Central memory CD4-positive, alpha-beta T cell (primary cell): ENCODE data around the gene C17orf67.

ENCODE experiments used
- DNase-seq: peaks from one replicate; pipeline ENCODE4 v3.0.0; 2022

C17orf67 gene

DNA sequence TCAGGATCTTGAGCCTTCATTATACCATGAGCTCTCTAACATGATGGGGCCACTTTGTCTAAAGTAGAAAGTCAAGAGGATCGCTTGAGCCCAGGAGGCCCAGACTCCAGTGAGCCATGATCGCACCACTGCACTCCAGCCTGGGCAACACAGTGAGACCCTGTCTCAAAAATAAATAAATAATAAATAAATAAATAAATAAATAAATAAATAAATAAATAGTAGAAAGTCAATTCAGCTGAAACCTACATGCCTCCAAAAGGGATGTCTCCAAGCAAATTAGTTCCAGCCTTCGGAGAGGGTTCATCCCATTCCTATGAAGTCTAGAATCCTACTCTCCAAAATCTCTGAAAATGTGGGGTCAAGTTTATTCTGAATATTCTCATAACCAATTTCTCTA lies 26.0 kb downstream of the C17orf67 start:
- DNase-seq, result no peak

DNA sequence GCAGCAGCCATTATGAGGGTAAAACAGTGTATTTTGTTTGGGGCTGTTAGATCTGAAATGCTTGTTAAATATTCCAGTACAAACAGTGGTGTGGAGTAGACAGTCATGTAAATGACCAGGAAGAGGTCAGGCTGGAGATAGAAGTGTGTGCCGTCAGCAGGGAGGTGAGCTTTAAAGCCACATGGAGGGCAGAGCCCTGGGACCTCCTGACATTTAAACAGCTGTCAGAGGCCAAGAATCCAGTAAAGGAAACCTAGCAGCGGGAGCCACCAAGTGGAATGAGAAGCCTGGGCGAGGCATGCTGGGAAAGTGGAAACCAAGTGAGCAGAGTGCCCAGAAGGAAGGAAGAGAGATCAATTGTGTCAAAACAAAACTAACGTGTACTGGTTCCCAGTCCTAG lies 26.8 kb downstream of the C17orf67 start:
- no peak for DNase-seq

DNA sequence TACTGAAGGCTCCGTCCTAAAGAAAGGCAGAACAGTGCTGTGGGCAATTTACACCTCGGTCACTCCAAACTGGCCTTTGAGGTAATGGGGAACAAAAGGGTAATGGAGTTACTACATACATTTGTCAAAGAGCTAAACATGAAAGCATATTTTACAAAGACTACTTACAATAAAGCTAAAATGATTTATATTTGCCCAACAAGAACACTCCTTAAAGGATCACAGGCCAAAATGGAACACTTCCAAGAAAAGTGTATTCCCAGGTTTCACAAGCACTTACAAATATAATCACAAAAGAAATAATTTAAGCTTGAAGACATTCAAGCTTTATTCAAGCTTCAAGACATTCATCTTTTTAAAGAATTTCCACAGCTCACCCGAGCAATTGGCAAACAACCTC lies 29.3 kb downstream of the C17orf67 start:
- no peak for DNase-seq

DNA sequence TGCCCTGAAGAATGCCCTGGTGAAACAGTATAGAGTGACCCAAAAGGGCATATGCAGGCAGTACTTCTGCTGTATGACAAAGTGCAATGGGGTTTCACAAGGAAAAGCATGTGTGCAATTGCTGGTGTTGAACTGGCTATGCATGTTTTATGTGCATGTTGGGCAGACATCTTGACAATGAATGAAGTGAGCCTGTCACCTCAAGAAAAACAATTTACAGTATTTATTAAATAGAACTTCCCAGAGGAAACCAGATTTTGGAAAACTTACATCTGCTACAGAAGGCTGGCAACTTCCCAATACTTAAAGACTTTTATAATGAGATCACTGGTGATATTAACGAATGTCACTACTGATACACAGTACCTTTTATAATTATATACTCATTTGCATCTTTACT lies 30.6 kb downstream of the C17orf67 start:
- no peak for DNase-seq

DNA sequence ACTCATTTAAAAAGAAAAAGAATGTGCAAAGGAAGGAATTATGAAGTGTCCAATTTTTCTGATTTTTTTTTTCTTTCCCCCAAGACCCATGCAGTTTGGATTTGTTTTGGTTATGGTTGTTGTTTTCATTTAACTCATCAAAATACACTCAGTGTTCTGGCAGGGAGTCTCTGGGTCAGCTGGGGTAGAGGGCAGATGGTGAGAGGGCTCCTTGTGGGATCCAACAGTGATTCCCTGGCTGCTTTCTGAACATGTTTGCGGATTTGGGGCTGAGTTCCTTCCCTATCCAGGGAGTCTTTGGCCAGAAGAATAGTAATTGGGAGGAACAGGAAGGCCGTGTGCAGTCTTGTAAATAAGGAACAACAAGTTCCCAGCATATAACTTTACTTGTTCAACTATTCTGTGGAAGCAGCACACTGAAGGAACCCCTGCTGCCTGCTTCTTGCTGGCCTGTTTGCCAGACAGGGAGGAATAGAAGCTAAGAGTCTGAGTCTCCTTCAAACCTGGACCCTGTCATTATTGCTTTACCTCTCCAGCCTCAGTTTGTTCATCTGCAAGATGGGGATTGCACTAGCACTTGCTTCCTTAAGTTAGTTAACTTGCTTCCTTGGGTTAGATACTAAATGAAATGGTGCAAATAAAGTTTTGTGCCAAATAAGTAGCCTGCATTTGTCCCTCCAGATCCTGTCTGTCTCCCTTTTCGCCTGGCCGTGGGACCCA lies 32.1 kb downstream of the C17orf67 start:
- DNase-seq, result no peak

DNA sequence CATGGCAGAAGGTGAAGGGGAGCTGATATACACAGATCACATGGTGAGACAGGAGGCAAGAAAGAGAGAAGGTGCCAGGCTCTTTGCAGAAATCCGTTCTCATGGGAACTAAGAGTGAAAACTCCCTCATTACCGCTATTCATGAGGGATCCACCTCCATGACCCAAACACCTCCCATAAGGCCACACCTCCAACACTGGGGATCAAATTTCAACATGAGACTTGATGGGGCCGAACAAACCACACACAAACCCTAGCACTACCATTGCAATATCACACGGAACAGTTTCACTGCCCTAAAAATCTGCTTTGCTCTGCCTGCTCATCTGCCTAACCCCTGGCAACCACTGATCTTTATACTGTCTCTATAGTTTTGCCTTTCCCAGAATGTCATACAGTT lies 34.8 kb downstream of the C17orf67 start:
- no peak for DNase-seq

DNA sequence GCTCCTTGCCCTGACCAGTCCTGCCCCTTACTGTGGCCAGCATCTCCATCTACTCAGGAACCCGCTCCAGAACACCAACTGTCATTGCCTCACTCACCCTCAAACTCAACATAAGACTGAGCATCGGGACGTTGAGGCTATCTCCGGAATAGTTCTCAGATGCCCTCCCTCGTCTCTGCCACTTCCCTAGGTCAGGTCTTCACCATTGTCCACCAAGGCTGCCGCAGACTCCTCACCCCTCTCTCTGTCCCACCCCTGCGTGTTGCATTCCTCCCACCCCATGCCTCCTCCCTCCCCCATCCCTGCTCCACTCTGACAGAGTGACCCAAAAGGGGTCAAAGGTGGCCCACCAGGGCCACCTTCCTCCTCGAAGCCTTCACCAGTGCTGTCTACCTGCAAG lies 37.2 kb downstream of the C17orf67 start:
- DNase-seq, result no peak

DNA sequence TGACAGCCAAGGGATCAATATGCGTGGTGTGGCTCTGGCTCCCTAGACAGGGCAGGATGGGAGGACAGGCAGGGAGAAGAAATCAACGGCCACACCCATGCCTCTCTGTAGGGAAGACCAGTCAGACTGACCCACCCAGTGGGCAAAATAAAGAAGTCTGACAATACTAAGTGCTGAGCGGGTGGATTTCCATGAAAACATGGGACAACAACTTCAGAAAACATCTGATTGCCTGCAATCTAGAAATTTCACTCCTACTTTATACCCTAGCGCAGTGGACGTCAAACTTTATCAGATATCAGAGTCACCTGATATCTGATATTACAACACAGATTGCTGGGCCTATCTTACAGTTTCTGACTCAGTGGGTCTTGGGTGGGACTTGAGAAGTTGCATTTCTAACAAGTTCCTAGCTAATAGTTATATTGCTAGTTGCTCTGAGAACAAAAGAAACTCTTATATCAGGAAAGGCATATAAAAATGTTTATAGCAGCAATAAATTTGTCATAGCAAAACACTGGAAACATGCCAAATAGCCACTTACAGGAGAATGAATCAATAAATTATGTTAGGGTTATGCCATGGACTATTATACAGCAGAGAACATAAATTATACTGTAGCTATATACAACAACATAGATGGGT lies 38.4 kb downstream of the C17orf67 start:
- DNase-seq, result no peak

DNA sequence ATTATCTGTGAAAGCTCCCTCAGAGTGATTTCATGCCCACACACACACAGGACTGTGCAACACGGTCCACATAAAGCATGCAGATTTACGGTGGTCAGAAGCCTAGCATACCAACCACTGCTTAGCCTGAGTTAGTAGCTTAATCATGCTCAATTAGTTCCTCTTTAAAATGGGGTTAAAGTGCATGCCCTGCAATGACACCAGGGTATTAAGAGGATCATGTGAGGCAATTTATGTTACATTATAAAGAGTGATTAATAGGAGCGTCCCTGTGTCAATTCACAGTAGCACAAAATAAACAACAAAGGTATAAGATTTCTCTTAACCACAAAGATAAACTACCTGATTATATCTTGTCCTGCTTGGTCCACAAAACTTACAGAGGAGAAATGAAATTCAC lies 39.8 kb downstream of the C17orf67 start:
- DNase-seq, result no peak

DNA sequence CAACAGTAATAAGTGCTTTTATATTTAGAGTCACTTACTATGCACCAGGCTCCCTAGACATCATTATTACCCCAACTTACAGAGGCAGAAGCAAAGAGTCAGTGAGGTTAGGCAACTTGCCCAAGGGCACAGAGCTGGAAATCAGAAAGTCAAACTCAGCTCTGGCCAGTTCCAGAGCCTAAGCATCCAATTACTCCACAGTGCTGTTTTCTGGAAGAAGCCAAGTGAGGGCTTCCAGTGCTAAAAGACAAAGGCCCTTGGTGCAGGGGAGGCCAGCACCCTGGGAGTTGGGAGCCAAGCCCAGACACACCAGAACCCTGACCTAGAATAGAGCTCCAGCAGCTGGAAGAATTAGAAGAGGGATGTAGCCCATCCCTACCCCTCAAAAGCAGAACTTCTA lies 40.2 kb downstream of the C17orf67 start:
- no peak for DNase-seq

DNA sequence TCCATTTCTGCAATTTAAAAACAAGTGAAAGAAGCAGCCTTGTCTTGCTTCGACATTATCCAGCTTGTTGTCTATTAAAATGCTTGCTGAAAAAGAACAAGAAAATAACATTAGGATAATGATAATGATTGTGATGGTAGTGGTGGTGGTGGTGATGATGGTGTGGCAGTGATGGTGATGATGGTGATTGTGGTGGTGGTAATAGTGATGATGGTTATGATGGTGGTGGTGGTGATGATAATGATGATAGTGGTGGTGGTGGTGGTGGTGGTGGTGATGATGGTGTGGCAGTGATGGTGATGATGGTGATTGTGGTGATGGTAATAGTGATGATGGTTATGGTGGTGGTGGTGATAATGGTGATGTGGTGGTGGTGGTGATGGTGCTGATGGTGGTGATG lies 41.5 kb downstream of the C17orf67 start:
- no peak for DNase-seq

DNA sequence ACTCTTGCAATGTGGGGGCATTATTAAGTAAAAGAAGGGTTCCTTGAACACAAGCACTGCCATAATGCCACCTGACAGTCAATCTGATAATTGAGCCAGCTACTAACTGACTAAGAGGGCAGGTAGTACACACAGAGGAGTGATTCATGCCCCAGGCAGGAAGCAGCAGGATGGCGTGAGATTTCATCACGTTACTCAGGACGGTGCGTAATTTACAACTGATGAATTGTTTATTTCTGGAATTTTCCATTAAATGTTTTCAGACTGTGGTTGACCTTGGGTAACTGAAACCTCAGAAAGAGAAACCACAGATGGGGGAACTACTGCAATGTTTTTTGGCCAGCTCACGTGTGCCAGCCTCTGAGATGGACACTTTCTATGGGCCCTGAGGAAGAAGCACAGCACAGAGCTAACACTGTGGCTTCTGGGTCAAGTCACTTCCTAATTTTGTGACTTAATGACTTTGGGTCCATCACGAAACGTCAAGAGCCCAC lies 46.7 kb downstream of the C17orf67 start:
- no peak for DNase-seq

DNA sequence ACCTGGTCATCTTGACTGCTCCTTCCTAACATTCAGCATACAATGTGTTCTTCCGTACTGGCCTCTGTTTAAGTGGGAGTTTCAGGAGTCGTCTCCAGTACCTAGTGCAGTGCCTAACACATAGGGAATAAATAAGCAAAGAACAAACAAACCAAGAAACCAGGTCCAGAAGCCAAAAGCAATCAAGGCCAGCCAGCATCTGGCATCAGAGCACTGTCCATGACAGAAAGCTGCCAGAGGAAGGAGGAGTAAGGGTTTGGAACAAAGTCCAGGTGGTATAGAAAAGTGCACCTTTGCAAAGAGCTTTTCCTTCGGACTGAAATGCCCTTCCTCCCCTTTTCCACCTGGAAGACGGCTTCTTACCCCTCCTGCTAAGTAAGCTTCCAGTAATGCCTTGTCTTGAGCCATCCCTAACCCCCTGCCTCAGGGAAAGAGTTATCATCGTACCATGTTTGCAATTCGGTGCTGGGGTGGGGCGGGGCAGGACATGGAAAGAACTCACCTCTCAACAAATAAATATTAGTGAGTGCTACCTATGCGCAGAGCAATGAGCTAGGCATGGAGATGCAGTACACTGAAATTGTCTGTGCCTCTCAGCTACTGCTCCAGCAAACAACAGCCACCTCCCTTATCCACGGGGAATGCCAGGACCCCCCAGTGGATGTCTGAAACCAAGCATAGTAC lies 47.6 kb downstream of the C17orf67 start:
- DNase-seq, result no peak

DNA sequence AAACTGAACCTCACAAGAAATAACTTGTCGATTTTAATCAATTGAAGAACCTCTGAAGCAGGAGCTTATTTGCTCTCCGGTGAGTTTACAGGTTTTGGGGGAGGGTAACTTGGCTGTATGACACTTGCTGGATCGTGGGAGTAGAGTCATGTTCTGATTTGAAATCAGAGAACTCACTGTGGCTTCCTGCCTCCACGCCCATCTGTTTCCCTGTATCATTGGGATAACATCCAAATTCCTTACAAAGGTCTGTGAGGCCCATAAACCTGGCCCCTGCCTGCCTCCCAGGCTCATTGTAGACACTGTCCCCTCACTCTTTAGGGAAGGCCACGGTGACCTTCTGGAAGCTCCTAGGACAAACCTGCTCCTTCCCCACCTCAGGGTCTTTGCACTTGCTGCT lies 48.3 kb downstream of the C17orf67 start:
- DNase-seq, result no peak

DNA sequence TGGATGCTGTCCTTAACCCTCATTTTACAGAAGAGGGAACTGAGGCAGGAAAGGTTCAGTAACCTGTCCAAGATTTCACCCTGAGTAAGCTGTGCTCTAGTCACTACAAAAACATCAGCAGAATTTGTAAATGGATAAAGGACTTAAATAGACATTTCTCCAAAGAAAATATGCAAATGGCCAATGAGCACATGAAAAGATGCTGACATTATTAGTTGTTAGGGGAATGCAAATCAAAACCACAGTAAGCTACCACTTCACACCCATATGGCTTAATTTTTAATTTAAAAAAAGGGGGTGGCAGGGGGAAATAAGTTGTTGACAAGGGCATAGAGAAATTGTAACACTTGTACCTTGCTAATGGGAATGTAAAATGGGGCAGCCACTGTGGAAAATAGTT lies 51.4 kb downstream of the C17orf67 start:
- no peak for DNase-seq

DNA sequence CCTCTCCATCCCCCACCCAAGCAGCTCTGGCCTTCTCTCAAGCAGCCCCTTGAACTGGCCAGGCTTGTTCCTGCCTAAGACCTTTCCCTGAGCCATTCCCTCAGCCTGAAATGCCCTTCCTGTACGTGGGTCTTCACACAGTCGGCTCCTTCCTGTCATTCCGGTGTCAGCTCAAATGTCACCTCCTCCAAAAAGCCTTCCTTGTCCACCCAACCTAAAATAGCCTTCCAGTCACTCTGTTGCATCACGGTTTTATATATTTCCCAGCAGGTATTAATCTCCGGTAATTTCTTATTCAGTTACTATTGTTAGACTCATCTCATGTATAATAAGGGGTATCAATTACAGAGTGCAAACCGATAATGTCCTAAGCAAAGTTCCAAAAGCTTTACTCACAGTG lies 51.8 kb downstream of the C17orf67 start:
- no peak for DNase-seq

DNA sequence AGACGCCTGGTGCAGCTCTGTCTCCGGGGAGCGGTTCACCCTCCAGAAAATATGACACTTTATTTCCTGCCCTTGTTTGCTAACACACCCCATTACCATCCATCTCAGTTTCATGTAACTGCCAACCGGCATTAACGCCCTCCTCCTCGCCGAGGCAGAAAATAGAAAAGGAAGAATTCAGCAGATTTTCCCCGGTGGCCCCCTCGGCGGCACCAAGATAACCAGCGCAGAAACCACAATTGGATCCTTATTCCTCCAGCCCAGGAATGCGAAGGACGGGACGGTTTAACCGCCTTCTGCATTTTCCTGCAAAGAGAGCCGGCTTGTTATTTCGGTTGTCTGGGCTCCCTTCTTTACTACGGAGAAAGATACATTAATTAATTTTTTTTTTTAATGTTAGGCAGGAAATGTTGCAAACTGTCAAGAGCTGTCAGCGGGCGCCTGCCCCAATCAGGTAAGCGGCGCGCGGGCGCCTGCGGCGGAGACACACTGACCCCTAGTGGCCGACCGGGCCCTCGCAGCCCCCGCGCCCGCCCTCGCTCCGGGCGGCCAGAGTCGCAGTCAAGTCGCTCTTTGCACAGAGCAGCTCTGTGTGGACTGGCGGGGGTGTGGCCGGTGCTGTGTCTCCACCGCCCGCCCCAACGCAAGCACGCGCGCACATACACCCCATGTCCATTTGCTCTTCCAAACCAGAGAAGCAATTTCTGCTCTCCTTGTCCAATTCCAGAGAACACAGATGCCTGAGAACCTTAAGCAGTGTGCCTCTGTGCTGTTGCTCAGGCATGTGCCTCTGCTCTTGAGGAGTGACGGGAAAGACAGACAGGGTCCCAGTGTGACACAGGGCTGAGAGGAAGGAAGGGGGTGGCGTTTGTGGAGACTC lies 53.6 kb downstream of the C17orf67 start:
- peak; percentile 80 for DNase-seq

DNA sequence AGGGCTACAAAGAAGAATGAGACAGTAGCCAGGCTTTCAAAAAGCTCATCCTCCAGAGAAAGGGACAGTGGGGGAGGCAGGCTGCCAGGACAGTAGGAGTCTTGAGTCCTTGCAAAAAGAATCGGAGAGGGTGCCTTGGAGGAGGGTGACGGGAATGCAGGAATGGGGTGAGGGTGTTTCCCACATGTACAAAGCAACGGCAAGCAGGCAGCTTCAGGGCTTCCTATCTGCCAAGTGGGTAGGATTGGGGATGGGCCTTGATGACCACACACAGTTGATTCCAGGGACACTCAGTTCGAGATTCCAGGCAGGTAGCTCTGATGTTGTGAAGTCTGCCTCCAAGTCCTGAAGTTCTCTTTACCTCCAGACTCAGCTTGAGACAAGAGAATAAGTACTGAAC lies 54.4 kb downstream of the C17orf67 start:
- DNase-seq, result no peak

DNA sequence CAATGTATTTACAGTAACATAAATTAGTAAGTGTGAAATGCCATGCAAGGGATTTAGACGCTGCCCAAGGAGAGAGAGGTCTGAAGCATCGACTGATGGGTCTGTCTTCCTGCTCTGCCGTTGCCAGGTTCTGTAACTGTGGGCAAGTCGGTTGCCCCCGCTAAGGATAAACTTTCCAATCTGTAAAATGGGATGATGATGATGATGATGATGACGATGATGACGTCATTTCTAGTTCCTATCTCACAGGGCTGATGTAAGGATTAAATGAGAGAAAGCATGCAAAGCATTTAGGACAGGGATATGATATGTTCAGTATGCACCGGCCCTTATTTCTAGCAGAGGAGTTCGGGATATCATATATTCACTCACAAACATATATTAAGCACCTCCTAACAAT lies 54.8 kb downstream of the C17orf67 start:
- DNase-seq, result no peak

DNA sequence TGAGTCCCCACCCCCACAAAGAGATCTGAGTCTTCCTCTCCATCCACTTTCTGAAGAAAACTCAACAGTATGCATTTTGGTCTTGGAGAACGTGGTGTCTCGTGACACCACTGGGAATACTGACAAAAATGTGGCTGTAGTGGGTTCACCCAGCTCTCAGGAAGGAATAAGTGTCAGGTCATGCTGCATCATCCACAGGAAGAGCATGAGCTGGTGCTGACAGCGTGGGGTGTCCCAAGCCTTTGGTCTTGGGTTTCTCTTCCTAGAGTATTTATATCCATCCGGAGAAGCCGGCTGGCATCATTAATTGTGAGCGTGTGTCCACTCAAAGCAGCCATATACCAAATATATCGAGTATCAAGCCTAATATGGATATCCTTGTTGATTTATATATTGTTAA lies 55.9 kb downstream of the C17orf67 start:
- DNase-seq, result no peak

DNA sequence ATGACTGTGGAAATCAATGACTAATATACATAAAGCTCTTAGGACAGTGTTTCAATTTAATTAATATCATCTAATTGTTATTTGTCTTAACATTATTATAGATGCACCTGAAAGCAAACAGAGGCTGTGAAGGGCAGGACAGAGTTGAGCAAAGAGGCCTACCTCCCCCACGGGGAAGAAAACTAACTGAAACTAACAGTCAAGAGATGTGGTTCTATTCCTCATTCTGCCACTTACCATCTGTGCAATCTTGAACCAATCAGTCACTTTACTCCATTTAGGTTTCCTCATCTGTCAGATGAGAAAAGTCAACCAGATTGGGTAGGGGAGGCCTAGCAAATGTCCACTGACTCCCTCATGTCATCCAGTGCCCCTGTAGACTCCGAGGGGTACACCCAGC lies 59.1 kb downstream of the C17orf67 start:
- no peak for DNase-seq

DNA sequence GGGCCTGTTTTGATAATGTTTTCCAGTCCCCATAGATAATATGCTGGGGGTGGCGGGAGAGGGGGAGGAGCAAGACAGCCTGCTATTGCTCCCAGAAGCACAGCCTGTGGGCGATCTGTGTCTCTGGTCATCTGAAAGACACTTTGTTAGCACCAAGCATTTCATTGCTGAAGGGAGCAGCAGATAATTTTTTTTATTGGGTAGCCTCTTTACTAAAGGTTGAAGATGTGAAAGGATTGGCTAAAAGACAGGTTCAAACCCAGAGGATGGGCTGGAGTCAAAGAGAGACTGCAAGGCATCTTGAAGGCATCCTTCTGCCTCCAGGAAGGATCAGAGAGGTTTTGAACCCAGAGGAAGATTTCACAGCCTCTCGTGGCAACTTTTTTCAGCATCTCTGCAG lies 60.6 kb downstream of the C17orf67 start:
- no peak for DNase-seq

DNA sequence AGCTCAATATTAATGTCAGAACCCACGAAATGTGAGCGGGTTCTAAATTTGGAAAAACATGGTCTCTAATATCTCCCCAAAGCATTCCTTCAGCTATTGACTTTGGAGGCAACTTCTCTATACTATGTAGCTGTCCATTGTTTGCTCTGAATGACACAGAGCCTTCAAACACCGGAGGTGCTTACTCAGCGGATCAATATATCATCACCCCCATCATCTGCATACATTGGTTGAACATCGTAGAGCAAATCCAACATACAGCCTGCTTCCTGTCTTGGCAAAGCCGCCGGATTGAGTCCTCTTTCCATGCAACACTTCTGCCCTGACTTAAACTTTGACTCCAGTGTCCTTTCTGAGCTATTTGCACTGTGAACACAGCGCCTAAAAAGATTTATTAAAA lies 61.3 kb downstream of the C17orf67 start:
- DNase-seq, result no peak
